HEK293T (cell line): ENCODE measurements around the gene KLK1.

ENCODE experiments used
- FOXA1 ChIP-seq: fragments of 450-650 bp; IDR thresholded peaks from 2 replicates; pipeline ENCODE4 v1.6.1; 2016; ENCODE audit warnings: mild to moderate bottlenecking
- FOXK2 ChIP-seq: fragments of 450-650 bp; IDR thresholded peaks from 2 replicates; pipeline ENCODE4 v1.6.1; 2016; ENCODE audit warnings: mild to moderate bottlenecking
- FOXM1 ChIP-seq: fragments of 450-650 bp; IDR thresholded peaks from 2 replicates; pipeline ENCODE4 v1.6.1; 2017; ENCODE audit warnings: mild to moderate bottlenecking, borderline replicate concordance
- HDGF ChIP-seq: fragments of 450-650 bp; IDR thresholded peaks from 2 replicates; pipeline ENCODE4 v1.6.1; 2017; ENCODE audit warnings: antibody characterized with exemption, borderline replicate concordance
- L3MBTL2 ChIP-seq: fragments of 450-650 bp; conservative IDR thresholded peaks from 2 replicates; pipeline ENCODE4 v1.6.1; 2016; ENCODE audit warnings: mild to moderate bottlenecking
- LEF1 ChIP-seq: fragments of 450-650 bp; IDR thresholded peaks from 2 replicates; pipeline ENCODE4 v1.6.1; 2017; ENCODE audit warnings: mild to moderate bottlenecking, borderline replicate concordance
- PKNOX1 ChIP-seq: fragments of 450-650 bp; IDR thresholded peaks from 2 replicates; pipeline ENCODE4 v1.6.1; 2016
- SP1 ChIP-seq: fragments of 450-650 bp; IDR thresholded peaks from 2 replicates; pipeline ENCODE4 v1.6.1; 2017
- TARDBP ChIP-seq: fragments of 450-650 bp; IDR thresholded peaks from 2 replicates; pipeline ENCODE4 v1.6.1; 2016

- no peak for TF ChIP-seq HDGF
- no peak for TF ChIP-seq FOXA1
- no peak for TF ChIP-seq PKNOX1
- TF ChIP-seq FOXM1, result no peak
- no peak for TF ChIP-seq SP1
- TF ChIP-seq L3MBTL2, result no peak
- TF ChIP-seq LEF1, result no peak
- TF ChIP-seq FOXK2, result no peak
- no peak for TF ChIP-seq TARDBP
These were observed 20.2 kb upstream of the KLK1 start for GRCh38 chr19:50843701-50844221.
